ENCODE data around the gene NGLY1. TPM values are rescaled to one million over a fixed set of nuclear protein-coding genes. Genes with fewer than 3 reads are reported as not detected.

NGLY1 gene
- total RNA-seq, 1 experiment from 2014 or later = 40.3 TPM

DNA sequence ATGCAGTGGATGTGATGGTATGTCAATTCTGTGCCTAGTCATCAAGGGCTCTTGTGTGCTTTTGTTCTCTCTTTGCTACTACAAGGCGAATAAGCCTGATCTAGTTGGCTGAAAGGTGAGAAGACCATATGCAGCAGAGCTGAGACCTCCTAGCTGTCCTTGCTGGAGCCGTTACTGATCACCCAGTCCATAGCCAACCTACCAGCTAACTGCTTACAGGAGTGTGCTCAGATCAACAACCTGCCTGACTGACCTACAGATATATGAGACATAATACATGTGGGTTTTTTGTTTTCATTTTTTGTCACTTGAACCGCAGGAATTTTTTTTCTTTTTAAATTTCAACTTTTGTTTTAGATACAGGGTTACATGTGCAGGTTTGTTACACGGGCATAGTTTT lies 29.4 kb upstream of the NGLY1 start:
- CTCF ChIA-PET = no interaction called here

DNA sequence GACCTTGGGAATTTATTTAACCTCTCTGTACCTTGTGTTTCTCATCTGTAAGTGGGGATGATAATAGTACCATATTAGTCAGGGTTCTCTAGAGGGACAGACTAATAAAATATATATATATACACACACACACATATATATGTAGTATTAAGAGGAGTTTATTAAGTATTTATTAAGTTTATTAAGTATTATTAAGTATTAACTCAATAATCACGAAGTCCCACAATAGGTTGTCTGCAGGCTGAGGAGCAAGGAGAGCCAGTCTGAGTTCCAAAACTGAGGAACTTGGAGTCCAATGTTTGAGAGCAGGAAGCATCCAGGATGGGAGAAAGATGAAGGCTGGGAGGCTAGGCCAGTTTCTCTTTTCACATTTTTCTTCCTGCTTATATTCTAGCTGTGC lies 21.4 kb upstream of the NGLY1 start:
- H3K4me1 Mint-ChIP-seq (ENCODE audit: low read depth, unreplicated experiment) = no peaks in the 10 kb centered on the region
- TF ChIP-seq, protein P1, sequence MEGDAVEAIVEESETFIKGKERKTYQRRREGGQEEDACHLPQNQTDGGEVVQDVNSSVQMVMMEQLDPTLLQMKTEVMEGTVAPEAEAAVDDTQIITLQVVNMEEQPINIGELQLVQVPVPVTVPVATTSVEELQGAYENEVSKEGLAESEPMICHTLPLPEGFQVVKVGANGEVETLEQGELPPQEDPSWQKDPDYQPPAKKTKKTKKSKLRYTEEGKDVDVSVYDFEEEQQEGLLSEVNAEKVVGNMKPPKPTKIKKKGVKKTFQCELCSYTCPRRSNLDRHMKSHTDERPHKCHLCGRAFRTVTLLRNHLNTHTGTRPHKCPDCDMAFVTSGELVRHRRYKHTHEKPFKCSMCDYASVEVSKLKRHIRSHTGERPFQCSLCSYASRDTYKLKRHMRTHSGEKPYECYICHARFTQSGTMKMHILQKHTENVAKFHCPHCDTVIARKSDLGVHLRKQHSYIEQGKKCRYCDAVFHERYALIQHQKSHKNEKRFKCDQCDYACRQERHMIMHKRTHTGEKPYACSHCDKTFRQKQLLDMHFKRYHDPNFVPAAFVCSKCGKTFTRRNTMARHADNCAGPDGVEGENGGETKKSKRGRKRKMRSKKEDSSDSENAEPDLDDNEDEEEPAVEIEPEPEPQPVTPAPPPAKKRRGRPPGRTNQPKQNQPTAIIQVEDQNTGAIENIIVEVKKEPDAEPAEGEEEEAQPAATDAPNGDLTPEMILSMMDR (IDR thresholded peaks at IDR 0.05; ENCODE audit: unreplicated experiment) = no peak
- H3K4me3 Mint-ChIP-seq (ENCODE audit: low read depth, unreplicated experiment) = no peak overlapping the region
- no peaks in the 10 kb centered on the region for H3K27me3 Mint-ChIP-seq (ENCODE audit: unreplicated experiment)
- intact Hi-C loops (cut with micrococcal nuclease; ENCODE audit: unreplicated experiment) = no loop called here
- no peaks in the 10 kb centered on the region for H3K36me3 Mint-ChIP-seq (ENCODE audit: insufficient read depth, unreplicated experiment)
- BruUV-seq (replicated peaks) = no TSS peak
- no peak overlapping the region for H3K27ac Mint-ChIP-seq (ENCODE audit: unreplicated experiment)
- no peak for DNase-seq
- no peaks in the 10 kb centered on the region for H3K9me3 Mint-ChIP-seq (ENCODE audit: low read depth, unreplicated experiment)
- CTCF ChIA-PET = no interaction called here

More for the DNA sequence above, 29.4 kb upstream of the NGLY1 start:
- H3K4me3 Mint-ChIP-seq (ENCODE audit: low read depth, unreplicated experiment) = no peak overlapping the region
- no peaks in the 10 kb centered on the region for H3K9me3 Mint-ChIP-seq (ENCODE audit: low read depth, unreplicated experiment)
- H3K27ac Mint-ChIP-seq (ENCODE audit: unreplicated experiment) = no peak overlapping the region
- H3K27me3 Mint-ChIP-seq (ENCODE audit: unreplicated experiment) = no peaks in the 10 kb centered on the region
- no peaks in the 10 kb centered on the region for H3K4me1 Mint-ChIP-seq (ENCODE audit: low read depth, unreplicated experiment)
- DNase-seq = no peak
- intact Hi-C loops (cut with micrococcal nuclease; ENCODE audit: unreplicated experiment) = no loop called here
- TF ChIP-seq, protein P1 (IDR thresholded peaks at IDR 0.05; ENCODE audit: unreplicated experiment) = no peak
- no peaks in the 10 kb centered on the region for H3K36me3 Mint-ChIP-seq (ENCODE audit: insufficient read depth, unreplicated experiment)
- BruUV-seq (replicated peaks) = no TSS peak

- H3K4me3 Mint-ChIP-seq (ENCODE audit: low read depth, unreplicated experiment) = no peak overlapping the region
- no peaks in the 10 kb centered on the region for H3K36me3 Mint-ChIP-seq (ENCODE audit: insufficient read depth, unreplicated experiment)
- TF ChIP-seq, protein P1 (IDR thresholded peaks at IDR 0.05; ENCODE audit: unreplicated experiment) = no peak
- BruUV-seq (replicated peaks) = no TSS peak
- no peaks in the 10 kb centered on the region for H3K9me3 Mint-ChIP-seq (ENCODE audit: low read depth, unreplicated experiment)
- intact Hi-C loops (cut with micrococcal nuclease; ENCODE audit: unreplicated experiment) = no loop called here
- H3K27me3 Mint-ChIP-seq (ENCODE audit: unreplicated experiment) = no peaks in the 10 kb centered on the region
- H3K27ac Mint-ChIP-seq (ENCODE audit: unreplicated experiment) = no peak overlapping the region
- CTCF ChIA-PET = no interaction called here
- DNase-seq = no peak
- H3K4me1 Mint-ChIP-seq (ENCODE audit: low read depth, unreplicated experiment) = no peaks in the 10 kb centered on the region
Measured at GRCh38 chr3:25803833-25804232, 20.6 kb upstream of the NGLY1 start.

DNA sequence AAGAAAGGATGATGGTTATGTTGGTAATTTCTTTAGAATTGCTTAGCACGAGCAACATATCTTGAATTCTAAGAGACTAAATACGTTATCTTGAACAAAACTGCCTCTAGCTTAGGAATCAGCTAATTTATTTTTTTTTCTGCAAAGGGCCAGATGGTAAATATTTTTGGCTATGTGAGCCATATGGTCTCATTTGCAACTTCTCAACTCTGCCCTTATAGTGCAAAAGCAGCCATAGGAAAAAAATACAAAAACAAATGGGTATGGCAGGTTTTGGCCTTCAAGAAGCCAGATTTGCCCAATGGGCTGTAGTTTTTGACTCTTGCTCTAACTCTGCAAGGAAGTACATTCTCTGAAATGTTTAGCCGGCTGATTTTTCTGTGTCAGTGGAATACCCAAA lies 18.5 kb upstream of the NGLY1 start:
- TF ChIP-seq, protein P1 (IDR thresholded peaks at IDR 0.05; ENCODE audit: unreplicated experiment) = no peak
- intact Hi-C loops (cut with micrococcal nuclease; ENCODE audit: unreplicated experiment) = no loop called here
- CTCF ChIA-PET = no interaction called here
- H3K4me1 Mint-ChIP-seq (ENCODE audit: low read depth, unreplicated experiment) = no peaks in the 10 kb centered on the region
- no peak for DNase-seq
- H3K27ac Mint-ChIP-seq (ENCODE audit: unreplicated experiment) = no peak overlapping the region
- no peak overlapping the region for H3K4me3 Mint-ChIP-seq (ENCODE audit: low read depth, unreplicated experiment)
- no peaks in the 10 kb centered on the region for H3K27me3 Mint-ChIP-seq (ENCODE audit: unreplicated experiment)
- H3K36me3 Mint-ChIP-seq (ENCODE audit: insufficient read depth, unreplicated experiment) = no peaks in the 10 kb centered on the region
- no peaks in the 10 kb centered on the region for H3K9me3 Mint-ChIP-seq (ENCODE audit: low read depth, unreplicated experiment)
- no TSS peak for BruUV-seq (replicated peaks)
